ENCODE measurements around the gene SBNO2.

SBNO2 gene

DNA sequence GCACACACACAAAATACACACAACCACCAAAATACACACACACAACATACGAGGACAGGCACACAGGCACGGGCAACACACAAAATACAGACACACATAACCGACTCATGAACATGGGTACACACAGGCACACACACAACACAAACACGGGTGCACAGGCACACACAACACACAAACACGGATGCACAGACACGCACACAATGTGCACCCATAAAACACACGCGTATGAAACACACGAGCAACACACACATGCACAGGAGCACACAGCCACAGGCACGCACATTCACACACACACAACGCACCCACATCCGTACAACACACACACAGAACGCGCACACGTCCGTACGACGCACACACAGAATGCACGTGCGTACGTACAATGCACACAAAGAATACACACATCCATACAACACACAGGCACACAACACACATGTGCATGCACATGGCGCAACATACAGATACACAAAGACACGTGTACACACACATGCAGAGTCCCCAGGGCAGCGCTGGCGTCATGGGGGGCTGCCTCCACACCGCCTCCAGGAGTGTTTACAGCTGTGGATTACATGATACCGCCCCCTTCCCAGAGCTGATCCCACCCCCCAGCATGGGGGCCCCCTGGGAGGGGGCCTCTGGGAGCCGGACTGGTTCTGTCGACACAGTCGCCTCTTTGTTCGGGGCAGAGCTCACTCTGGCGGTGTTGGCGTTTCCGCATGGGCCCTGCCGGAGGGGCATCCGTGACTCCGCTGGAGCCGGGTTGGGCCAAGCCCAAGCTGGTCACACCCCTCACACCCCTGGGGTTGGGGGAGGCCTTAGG is 2.9 kb downstream of the SBNO2 start:
- TF ChIP-seq, protein P1, sequence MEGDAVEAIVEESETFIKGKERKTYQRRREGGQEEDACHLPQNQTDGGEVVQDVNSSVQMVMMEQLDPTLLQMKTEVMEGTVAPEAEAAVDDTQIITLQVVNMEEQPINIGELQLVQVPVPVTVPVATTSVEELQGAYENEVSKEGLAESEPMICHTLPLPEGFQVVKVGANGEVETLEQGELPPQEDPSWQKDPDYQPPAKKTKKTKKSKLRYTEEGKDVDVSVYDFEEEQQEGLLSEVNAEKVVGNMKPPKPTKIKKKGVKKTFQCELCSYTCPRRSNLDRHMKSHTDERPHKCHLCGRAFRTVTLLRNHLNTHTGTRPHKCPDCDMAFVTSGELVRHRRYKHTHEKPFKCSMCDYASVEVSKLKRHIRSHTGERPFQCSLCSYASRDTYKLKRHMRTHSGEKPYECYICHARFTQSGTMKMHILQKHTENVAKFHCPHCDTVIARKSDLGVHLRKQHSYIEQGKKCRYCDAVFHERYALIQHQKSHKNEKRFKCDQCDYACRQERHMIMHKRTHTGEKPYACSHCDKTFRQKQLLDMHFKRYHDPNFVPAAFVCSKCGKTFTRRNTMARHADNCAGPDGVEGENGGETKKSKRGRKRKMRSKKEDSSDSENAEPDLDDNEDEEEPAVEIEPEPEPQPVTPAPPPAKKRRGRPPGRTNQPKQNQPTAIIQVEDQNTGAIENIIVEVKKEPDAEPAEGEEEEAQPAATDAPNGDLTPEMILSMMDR (conservative IDR thresholded peaks at IDR 0.05; ENCODE audit: control insufficient read depth, insufficient read depth, low read depth, low read length), result no peak
- peak overlapping the region; percentile 84 for H3K4me3 ChIP-seq (ENCODE audit: control insufficient read depth, low read depth, low read length)

DNA sequence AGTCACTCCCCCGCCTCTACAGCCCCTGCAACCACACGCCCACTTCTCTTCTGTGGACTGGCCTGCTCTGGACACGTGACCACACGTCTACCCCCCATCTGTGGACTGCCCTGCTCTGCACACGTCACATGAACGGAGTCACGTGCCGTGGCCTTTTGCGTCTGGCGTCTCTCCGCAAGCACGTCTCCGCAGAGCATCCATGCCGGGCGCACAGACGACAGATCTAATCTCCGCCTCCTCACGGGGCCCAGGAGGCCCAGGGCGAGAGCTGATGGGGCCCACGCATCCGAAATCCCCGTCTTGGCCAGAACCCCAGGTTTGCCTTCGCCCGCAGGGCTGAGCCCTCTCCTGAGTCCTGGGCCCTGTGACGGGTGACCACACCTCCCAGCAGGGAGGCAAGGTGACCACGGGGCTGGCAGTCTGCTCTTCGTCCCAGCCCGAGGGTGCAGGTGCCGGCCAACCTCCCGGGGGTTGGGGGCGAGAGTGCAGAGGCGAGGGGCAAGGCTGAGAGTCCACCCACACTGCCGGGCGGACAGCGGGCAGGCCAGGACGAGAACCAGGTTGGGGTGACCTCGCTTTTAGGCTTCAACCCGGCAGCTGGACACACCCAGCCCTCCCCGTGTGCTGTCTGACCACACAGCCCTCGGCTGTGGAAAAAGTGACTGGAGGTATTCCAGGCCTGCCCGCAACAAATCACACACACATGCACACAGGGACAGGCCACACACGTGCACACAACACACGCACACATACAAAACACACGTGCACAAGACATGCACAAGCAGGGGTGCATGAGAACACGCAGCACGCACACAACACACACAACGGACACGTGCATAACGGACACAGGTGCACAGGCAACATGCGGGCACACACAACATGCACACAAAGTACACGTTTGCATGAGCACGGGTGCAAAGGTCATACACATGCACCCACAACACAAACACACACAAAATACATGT is 3.9 kb downstream of the SBNO2 start:
- H3K4me3 ChIP-seq (ENCODE audit: control insufficient read depth, low read depth, low read length), result peak overlapping the region; percentile 20
- peak; percentile 98 for DNase-seq (ENCODE audit: low read depth)
- TF ChIP-seq, protein P1 (conservative IDR thresholded peaks at IDR 0.05; ENCODE audit: control insufficient read depth, insufficient read depth, low read depth, low read length), result no peak

More for the DNA sequence above, 2.9 kb downstream of the SBNO2 start:
- DNase-seq (ENCODE audit: low read depth), result no peak

DNA sequence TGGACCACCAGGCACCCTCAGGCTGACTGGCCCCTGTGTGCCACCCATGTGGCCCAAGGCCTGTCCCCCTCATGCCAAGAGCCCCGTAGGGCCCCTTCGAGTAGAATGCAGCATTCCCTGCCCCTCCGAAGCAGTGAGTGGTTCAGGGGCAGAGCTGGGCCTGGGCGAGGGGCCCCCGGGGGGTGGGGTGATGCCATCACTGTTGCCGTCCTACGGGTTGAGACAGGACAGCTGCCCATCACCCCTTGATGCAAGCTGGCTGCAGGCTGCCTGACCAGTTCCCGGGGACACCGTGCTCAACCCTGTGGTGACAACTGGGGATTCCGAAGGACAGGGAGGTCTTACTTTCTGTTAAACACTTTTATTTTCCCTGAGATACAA is 4.7 kb downstream of the SBNO2 start:
- peak overlapping the region; percentile 70 for H3K4me3 ChIP-seq (ENCODE audit: control insufficient read depth, low read depth, low read length)
- no peak for DNase-seq (ENCODE audit: low read depth)
- TF ChIP-seq, protein P1 (conservative IDR thresholded peaks at IDR 0.05; ENCODE audit: control insufficient read depth, insufficient read depth, low read depth, low read length), result no peak

DNA sequence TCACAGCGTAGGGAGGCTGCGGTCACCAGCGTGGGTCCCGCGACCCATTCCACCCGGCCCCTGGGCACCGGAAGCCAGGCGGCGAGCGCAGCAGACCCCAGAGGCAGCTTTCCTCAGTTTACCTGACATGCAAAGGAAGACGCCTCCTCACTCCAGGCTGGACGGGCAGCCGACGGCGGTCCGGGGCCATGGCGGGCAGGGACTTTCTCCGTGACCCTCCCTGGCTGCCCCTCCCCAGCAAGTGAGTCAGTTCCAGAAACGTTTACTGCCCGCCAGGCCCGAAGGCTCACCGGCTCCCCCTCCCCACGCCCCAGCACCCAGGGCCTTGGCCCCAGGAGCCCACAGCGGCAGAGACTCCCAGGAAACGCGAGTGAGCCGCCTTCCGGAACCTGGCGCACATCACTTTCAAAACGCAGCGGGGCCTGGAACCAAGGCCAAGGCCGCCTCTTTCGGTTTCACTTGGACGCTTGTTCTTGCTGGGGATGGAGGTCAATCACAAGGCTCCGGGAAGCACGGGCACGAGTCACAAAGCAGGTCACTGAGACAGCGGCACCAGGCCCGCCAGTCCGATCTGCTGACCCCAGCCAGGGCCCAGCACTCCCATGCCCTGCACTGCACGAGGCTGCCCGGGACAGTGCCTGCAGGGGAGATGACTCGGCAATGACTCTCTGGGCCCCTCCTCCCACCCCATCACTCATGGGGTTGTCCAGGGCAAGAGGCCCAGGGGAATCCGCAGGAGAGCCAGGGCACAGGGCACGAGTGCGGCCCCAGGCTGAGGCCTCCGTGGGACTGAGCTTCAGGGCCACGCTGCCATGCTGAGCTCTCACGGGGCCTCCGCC is 5.3 kb downstream of the SBNO2 start:
- TF ChIP-seq, protein P1 (conservative IDR thresholded peaks at IDR 0.05; ENCODE audit: control insufficient read depth, insufficient read depth, low read depth, low read length), result no peak
- DNase-seq (ENCODE audit: low read depth), result peak; percentile 91
- H3K4me3 ChIP-seq (ENCODE audit: control insufficient read depth, low read depth, low read length), result peak overlapping the region; percentile 70

DNA sequence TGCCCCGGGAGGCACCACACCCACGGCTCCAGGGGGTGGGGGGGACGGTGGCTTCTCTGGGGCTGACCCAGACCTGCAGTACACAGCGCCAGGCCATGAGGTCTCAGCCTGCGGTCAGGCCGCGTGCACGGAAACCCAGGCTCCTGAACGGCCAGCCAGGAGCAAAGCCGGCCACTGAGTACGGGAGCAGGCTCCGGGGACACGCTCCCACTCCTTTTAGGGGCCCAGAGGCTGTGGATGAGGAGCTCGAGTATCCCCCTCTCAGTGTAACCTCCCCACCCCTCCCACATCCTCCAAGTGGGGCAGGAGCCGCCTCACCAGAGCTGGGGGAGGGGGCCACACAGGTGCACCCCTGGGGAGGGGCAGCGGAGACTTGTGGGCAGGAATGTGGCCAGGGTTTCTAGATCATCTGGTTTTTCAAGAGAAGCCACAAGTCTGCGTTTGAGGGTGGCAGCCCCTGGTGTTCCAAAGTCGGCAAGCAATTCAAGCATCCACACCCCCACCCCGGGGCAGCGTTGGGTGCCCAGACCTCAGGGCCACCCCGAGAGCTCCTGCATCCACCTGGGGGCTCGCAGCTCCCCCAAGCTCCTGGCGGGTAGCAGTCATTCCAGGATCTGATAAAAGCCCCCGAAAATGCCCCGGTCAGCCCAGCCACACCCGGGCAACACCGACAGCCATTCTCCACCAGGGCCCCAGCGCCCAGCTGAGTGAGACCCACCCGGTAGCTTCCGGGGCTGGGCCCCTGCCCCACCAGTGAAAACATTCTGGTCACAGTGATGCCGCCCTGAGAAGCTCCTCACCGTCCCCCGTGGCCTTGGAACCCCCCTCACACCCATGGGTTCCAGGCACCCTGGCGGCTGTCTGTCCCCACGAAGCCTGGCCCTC is 6.1 kb downstream of the SBNO2 start:
- no peak for DNase-seq (ENCODE audit: low read depth)
- H3K4me3 ChIP-seq (ENCODE audit: control insufficient read depth, low read depth, low read length), result peak overlapping the region; percentile 70
- TF ChIP-seq, protein P1 (conservative IDR thresholded peaks at IDR 0.05; ENCODE audit: control insufficient read depth, insufficient read depth, low read depth, low read length), result no peak

All from fibroblast of mammary gland (primary cell).